NCI-H345 treated with DMSO at 0.1 percent for 48 hours (cell line): ENCODE data around the gene B4GALT6.

Source experiments
- DNase-seq: peaks from one replicate; lab custom pipeline; 2025; ENCODE audit not compliant: unreplicated experiment; lab: John Stamatoyannopoulos, UW

Gene B4GALT6

DNA sequence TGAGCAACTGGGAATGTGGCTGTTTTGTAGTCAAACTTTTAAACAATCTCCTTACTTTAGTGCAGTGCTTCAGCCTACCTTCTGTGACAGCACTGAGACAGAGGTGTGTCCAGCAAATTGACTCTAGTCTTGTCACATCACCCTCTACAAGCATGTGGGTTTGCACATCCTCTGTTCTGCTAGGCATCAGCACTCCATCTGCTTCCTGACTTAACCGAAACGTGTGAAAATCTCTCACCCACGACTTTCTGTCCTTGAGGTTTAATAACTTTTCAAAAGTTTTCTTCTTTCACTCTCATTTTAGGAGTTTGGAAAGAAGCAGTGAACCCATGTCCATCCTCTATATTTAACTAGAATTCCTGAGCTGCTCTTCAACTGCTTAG is 50.1 kb downstream of the B4GALT6 start:
- DNase-seq: no peak

DNA sequence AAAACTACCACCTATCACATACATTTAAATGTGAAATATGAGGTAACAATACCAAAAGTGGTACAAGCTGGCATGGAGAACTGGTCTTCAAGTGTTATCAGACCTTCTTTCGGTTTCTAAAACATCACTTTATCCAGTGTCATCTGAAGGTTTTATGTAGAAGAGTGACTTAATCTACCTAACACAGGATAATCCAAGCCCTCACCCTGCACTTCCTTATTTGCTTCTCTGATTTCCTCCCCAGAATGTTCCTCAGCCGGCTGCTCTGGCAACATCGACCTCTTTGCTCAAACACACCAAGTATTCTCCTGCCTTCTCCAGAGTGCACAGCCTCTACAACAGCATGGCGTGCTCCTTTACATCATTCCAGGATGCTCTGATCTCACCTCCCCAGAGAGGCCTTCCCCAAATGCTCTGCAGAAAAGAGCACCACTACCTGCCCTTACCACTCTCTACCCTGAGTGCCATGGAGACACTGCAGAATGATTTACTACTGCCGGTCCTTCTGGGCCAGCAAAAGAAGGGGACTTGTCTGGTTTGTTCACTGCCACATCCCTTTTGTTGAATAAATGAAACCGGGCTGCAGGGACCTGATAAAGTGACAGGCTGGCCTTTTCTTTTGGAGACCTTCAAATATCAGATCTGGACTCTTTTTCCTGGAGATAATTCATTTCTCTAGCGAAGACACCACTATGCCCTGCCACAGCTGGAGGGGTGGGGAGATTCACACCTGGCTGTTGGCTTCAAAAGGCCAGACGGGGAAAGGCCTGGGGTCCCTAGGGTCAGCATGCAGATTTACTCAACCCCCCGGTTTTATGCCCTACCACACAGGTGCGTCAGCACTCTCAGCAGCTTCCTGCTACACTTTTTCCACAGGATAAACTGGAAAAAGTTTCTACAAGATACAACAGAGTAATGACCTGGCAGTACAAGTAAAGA is 50.7 kb downstream of the B4GALT6 start:
- no peak for DNase-seq

- DNase-seq: no peak
These were observed 52.0 kb downstream of the B4GALT6 start for GRCh38 chr18:31632356-31632755.

- DNase-seq: no peak
These were observed 52.9 kb downstream of the B4GALT6 start for GRCh38 chr18:31631526-31631925.

GRCh38 chr18:31630549-31630948 is 53.8 kb downstream of the B4GALT6 start:
- DNase-seq: no peak

- no peak for DNase-seq
These were observed 58.0 kb downstream of the B4GALT6 start for GRCh38 chr18:31626409-31626808.

DNA sequence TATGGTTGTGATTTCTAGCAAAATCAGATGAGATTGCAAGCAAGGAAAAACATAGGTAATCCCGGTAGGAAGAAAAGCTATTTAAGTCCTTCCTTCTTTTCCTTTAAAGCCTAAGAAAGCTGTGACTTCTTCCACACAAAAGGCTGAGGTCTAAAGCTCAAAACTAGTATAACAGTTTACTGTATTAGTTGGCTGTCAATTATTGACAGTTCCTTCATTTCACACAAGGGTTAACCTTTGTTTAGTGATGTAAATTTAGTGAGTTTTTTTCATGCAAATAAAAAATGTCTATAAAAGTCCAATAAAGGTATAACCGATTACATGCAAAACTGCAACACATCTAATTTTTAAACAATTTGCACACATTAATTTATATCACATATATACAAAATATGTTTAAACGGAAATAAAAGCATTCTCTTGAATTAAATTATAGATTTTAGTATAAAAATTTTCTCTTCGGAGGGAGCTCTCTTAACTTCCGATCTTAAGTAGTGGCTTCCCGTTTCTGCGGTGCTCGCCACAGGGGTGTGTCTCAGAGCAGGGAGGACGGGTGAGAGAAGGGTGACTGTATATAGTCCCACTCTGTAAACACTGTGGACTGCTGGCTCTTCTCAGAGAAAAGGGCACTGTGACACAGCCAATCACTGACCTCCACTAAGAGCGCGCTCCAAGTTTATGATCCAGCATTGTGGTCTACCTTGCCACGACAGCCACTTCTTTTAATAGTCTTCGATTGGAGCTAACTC is 59.3 kb downstream of the B4GALT6 start:
- DNase-seq: no peak

DNA sequence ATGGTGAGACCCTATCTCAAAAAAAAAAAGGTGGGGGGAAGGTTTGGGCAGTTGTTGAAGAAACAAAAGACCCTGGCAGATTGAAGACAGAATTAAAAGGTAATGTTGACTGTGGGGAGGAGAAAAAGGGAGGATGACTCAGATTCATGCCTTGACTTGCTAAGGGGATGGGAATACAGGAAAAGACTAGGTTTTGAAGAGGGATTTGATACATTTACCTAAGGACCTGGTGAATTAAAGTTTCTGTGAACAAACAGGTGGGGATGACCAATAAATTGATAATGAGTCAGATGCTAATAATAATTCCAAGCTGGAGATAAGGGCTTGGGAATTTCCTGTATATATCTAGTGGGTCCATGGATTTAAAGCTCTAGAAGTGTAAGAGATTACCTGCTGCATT is 65.1 kb downstream of the B4GALT6 start:
- no peak for DNase-seq

- no peak for DNase-seq
These were observed 65.6 kb downstream of the B4GALT6 start for GRCh38 chr18:31618801-31619200.

GRCh38 chr18:31617031-31617717 is 67.2 kb downstream of the B4GALT6 start:
- DNase-seq: no peak

GRCh38 chr18:31616586-31616985 is 67.8 kb downstream of the B4GALT6 start:
- DNase-seq: no peak

GRCh38 chr18:31614044-31614443 is 70.3 kb downstream of the B4GALT6 start:
- DNase-seq: no peak

DNA sequence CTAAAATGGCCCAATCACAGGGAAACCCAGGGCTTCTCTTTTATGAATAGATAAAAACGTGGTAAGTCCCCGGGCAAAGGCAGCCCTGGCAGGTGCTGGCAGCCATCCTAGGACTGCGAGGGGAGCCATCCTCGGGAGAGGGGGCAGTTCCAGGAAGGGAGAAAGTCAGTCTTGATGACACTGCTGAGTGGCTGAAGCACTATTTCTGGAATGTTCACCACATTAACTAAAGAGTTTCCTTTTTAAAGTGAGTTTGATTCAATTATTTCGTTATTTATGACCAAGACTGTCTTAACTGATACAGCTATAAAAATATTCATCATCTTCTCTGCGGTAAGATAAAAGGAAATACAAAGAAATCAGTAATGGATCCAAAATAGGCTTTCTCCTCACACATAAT is 72.3 kb downstream of the B4GALT6 start:
- DNase-seq: no peak

GRCh38 chr18:31611511-31611910 is 72.9 kb downstream of the B4GALT6 start:
- no peak for DNase-seq

DNA sequence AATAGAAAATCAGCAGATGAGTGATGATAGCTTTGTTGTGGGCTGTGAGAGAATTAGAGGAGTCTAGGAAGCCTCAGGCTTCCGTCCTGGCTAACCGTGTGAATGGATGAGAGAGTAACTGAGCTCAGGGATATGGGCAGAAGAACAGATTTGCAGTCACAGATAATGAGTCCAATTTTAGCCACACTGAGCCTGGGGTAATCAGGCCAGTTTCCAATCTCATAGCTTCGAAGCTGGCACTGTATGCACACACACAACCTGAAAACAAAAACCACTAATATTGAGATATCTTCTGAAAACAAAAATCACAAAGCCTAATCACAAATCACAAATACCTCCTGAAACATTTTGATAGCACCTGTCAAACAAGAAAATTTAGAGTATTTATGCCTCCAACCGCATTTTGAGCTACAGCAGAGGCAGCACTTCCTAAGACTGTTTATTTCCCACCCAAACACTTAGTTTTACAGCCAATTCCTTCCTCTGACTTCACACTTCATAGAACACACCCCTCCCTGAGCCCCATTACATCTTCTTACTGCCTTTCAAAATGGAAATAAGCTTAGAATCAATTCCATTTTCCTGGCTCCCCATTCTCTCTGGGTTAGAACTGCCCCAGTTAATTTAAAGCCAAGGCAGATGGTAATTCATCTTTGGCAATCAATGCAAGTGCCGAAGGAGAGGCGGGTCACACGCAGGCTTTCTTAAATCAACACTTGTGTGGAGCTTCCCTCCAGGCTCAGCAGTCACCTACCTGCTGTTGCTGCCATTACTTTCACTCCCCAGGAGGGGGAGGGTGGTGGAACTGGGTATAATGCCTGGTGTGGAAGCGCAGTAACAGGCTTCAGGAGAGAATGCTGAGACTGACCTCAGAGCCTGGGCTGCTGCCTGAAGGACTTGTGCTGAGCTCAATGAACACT is 73.8 kb downstream of the B4GALT6 start:
- peak; percentile 9 for DNase-seq

- DNase-seq: no peak
These were observed 74.5 kb downstream of the B4GALT6 start for GRCh38 chr18:31609886-31610285.

DNA sequence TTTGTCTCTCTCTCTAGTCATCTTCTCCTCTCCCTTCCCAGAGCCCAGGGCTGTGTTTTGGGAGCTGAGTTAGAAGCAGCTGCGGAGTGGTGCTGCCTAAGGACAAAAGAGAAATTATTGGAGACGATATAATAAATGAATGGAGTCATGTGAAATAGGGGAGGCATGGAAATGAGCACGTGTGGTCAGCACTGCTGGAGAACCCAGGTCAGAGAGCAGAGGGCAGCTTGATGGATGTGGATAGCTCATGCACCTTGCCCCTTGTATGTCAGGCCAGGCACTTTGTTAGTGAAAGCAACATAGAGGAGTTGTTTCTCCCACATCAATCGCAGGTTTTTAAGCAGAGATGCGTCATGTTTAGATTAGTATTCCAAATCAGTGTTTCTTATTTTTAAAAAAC is 77.0 kb downstream of the B4GALT6 start:
- no peak for DNase-seq

DNA sequence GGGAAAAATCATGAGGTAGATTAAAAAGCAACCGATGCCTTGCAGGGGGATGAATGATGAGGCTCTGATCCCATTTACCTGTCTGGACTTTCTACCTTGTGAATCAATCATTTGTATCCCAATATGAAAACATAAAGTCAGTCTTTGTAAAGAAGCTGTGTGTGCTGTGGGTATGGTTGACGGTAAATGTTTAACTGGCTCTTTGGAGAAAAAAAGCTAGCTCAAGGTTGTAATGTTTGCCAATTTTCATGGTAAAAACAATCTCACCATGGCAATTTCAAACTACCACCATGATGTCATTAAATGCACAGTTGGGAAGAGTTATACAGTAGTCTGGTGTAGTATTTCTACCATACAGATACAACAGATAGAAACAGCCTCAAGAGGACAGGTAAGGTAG is 78.1 kb downstream of the B4GALT6 start:
- no peak for DNase-seq

- DNase-seq: no peak
These were observed 81.1 kb downstream of the B4GALT6 start for GRCh38 chr18:31603315-31603714.

DNA sequence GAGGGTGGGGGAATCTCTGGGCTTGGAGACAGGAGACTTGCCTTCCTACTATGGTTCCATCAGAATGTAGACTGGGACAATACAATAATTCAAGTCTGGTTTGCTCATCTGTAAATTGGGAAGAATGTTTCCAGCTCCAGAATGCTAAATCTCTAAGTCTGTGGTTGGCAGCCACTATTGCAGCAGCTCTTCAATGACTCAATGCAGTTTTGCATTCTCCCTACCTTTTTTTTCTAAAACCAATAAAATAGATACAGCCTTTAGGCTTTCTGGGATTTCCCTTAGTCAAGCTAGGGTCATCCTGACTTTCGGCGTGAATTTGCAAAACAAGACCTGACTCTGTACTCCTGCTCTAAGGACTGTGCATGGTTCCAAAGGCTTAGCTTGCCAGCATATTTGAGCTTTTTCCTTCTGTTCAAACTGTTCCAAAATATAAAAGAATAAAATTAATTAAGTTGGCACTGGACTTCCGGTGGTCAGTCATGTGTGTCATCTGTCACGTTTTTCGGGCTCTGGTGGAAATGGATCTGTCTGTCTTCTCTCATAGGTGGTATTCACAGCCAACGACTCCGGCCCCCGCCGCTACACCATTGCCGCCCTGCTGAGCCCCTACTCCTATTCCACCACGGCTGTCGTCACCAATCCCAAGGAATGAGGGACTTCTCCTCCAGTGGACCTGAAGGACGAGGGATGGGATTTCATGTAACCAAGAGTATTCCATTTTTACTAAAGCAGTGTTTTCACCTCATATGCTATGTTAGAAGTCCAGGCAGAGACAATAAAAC is 86.2 kb downstream of the B4GALT6 start:
- DNase-seq: no peak
